Activated naive CD8-positive, alpha-beta T cell treated with anti-CD3 and anti-CD28 coated beads, Interleukin-2, amount 50 U/mL, for 16 hours (primary cell): Measurements from ENCODE around the gene CHRNA3.
"Not testable (repeated sequence)": the region's sequence is repeated elsewhere in the genome, so short reads cannot be mapped to it uniquely, and the experiment has no call there.

Experiments
- DNase-seq: peaks from one replicate; pipeline ENCODE4 v3.0.0-alpha.2; 2020; ENCODE audit warnings: low read depth, low spot score

CHRNA3 gene

DNA sequence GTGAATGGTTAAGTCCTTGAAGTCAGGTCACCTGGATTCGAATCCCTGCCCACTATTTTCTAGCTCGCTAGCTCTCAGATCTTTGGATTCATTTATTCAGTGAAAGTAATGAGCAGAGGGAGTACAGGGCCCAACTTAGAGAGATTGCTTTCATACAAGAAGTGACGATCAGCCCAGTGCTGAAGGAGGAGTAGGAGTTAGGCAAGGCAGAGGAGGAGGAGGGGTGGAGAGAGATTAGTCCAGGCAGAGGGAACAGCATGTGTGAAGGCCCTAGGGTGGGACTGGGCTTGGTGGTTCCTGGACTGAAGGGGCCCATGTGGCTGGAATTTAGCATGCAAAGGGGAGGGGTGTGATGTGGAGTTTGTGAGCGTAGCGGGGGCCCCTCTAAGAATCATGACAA is 59.3 kb downstream of the CHRNA3 start:
- DNase-seq, result no peak

DNA sequence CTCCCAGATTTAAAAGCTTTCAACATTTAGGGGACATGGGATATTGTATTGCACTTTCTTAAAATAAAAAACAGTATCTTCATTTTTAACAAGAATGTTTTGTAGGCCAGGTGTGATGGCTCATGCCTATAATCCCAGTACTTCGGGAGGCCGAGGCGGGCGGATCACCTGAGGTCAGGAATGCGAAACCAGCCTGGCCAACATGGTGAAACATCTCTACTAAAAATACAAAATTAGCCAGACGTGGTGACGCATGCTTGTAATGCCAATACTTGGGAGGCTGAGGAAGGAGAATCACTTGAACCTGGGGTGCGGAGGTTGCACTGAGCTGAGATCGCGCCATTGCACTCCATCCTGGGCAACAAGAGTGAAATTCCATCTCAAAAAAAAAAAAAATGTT is 60.6 kb downstream of the CHRNA3 start:
- not testable (repeated sequence) for DNase-seq

DNA sequence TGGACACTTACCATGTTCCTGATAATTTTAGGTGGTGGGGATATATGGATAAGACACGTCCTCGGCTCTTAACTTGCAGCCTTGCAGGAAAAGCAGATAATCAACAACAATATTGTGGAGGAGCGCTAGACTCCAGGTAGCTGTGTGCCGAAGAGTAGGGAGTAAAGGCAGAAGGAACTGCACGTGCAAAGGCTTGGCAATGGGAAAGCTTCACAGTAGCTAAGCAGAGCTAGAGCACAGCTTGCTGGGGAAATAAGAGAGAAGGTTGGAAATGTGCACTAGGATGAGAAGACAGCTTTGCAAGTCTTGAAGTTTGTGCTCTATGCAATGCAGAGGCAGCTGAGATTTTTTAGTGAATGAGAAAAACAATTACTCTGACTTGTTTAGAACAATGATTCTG is 68.2 kb downstream of the CHRNA3 start:
- DNase-seq, result no peak

DNA sequence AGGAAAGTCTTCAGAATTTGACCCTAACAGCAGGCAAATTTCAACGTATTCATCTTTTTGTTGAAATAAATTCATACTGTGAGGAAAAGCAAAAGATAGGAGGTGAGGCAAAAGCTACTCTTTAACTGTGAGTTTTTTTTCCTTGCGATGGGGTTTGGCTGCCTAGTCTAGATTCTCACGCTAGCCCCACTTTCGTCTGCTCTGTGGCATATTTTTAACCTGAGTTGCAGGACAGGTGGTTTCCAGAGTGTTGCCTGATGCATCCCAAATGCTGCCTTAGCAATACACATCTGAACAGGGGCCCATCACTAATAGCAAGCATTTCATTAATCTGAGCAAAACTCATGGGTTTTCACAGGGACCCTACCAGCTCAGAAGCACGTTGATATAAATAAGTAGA is 68.9 kb downstream of the CHRNA3 start:
- DNase-seq, result no peak

DNA sequence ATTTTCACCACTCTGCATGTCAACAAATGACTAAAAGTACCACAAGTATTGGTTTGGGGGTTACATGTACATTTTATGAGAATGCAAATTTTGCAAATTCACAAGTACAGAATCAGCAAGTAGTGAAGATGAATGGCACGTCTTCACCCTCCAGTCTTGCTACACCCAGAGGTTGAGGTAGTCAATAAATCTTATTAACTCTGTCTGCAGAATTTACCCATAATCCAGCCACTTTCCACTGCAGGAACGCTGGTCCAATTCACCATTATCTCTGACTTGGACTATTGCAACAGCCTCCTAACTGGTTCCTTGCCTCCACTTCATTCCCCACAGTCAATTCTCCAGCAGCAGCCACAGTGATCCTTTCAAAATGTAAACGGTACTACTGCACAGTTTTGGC is 70.0 kb downstream of the CHRNA3 start:
- no peak for DNase-seq

DNA sequence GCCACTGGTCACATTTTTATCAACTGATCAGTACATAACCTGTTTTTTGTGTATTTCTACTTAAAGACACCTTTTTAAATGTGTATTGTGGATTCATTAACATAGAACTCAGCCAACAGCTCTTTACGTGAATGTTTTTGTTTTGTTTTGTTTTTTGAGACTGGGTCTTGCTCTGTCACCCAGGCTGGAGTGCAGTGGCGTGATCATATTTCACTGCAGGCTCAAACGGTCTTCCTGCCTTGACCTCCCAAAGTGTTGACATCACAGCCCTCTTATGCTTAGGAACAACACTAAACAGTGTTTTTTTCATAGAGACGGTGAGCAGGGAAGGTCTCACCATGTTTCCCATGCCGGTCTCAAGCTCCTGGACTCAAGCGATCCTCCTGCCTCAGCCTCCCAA is 70.6 kb downstream of the CHRNA3 start:
- DNase-seq, result no peak
